Prostate gland (tissue), 2 donors: ENCODE measurements around the gene TRIO. TPM values are rescaled to one million over a fixed set of nuclear protein-coding genes. Genes with fewer than 3 reads are reported as not detected.
A peak's percentile ranks its signal among the peaks of the same experiment; 100 is the strongest.

Source experiments
- DNase-seq: peaks from one replicate; pipeline ENCODE4 v3.0.0-alpha.2; 2019; ENCODE audit warnings: low spot score
- H3K27ac ChIP-seq, 2 donors: fragments of 200-600 bp; sonication (generic); 2 replicates each; pipeline ENCODE4 v1.5.1; 2017 to 2019
- H3K27me3 ChIP-seq: fragments of 200-600 bp; sonication (generic); replicated peaks from 2 replicates; pipeline ENCODE4 v1.5.1; 2019; ENCODE audit not compliant: insufficient read depth
- H3K36me3 ChIP-seq, 2 donors: fragments of 200-600 bp; sonication (generic); 1 replicate in 1 of 2; 2 replicates in 1 of 2; pipeline versions ENCODE4 v1.5.1 to v1.8.1; 2017 to 2019
- H3K4me1 ChIP-seq: fragments of 200-600 bp; sonication (generic); replicated peaks from 2 replicates; pipeline ENCODE4 v1.5.1; 2019
- H3K4me3 ChIP-seq, 2 donors: fragments of 200-600 bp; sonication (generic); 2 replicates each; pipeline ENCODE4 v1.5.1; 2017 to 2019
- H3K9me3 ChIP-seq: fragments of 200-600 bp; sonication (generic); 2 replicates; pipeline ENCODE4 v1.5.1; 2017
- POLR2A ChIP-seq: fragments of 450-650 bp; IDR thresholded peaks from one replicate; pipeline ENCODE4 v1.6.1; 2016; ENCODE audit warnings: antibody characterized with exemption, mild to moderate bottlenecking
- POLR2AphosphoS5 ChIP-seq: sonication (generic); formaldehyde crosslinking; IDR thresholded peaks from one replicate; pipeline ENCODE4 v1.6.1; 2017; ENCODE audit warnings: antibody characterized with exemption
- WGBS: methylation state at CpG from one replicate; pipeline ENCODE4 v1.1.5; 2018; 5-methylcytosine and 5-hydroxymethylcytosine counted together
- intact Hi-C: fragments of 100-400 bp; cut with DNase I; formaldehyde crosslinking; loops from one replicate; pipeline ENCODE4 v1.14.2; 2022
- total RNA-seq, 2 donors: library from RNA; depleted of rRNA; stranded (reverse); fragments of >200 nt; gene quantifications; one replicate each; pipeline ENCODE4 v1.1.0, GENCODE V29; 2016
- TF ChIP-seq, protein P1 (sequence below), 4 experiments: fragments of 200-600 bp in 2 of 4; fragments of 450-650 bp in 2 of 4; sonication (generic) in 2 of 4; IDR thresholded peaks; 1 replicate in 3 of 4; 2 replicates in 1 of 4; pipeline ENCODE4 v1.5.1; 2016 to 2019; ENCODE audit warnings: antibody characterized with exemption in 4 of 4, mild to moderate bottlenecking in 2 of 4, moderate library complexity in 2 of 4

The TRIO gene
- total RNA-seq, 2 donors from 2014 or later = 90.3 to 197 TPM

DNA sequence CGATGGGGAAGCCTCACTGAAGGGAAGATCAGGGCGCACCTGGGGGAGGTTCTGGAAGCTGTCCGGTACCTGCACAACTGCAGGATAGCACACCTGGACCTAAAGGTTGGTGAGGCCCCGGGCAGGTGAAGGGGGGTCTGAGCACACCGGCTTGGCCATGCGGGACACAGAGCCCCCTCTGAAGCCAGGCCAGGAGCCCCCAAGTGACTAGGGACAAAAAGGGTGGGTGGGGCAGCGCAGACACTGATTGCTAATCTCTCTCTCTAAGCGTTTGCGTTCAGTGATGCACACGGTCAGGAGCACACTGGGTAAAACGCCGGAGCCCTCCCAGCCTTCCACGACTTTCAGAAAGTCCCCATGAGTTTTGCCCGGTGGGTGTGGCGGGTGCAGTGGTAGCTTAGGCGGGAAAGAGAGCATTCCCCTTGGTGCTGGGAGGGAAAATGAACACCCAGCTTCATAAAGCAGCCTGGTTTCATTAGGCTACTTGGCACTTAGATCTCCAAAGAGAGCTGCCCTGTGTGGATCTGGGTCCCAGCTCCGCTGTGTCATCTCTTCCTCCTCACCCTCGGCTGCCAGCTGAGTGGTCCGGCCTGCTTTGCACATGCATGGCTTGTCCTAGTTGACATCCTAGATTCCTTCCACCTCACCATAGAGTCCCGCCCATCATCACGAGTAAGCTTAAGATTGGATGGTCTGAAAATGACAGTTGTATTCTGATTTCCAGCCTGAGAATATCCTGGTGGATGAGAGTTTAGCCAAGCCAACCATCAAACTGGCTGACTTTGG, 364.2 kb downstream of the TRIO start:
- no peak for DNase-seq
- Histone ChIP-seq H3K4me3 (no peak overlapping the region), H3K9me3 (no peaks in the 10 kb centered on the region), H3K27me3 (no peaks in the 10 kb centered on the region), H3K27ac (no peak overlapping the region), H3K4me1 (no peaks in the 10 kb centered on the region), H3K36me3 (no peaks in the 10 kb centered on the region)
- TF ChIP-seq POLR2A (no peak), POLR2AphosphoS5 (no peak)
- TF ChIP-seq, protein P1, sequence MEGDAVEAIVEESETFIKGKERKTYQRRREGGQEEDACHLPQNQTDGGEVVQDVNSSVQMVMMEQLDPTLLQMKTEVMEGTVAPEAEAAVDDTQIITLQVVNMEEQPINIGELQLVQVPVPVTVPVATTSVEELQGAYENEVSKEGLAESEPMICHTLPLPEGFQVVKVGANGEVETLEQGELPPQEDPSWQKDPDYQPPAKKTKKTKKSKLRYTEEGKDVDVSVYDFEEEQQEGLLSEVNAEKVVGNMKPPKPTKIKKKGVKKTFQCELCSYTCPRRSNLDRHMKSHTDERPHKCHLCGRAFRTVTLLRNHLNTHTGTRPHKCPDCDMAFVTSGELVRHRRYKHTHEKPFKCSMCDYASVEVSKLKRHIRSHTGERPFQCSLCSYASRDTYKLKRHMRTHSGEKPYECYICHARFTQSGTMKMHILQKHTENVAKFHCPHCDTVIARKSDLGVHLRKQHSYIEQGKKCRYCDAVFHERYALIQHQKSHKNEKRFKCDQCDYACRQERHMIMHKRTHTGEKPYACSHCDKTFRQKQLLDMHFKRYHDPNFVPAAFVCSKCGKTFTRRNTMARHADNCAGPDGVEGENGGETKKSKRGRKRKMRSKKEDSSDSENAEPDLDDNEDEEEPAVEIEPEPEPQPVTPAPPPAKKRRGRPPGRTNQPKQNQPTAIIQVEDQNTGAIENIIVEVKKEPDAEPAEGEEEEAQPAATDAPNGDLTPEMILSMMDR (IDR thresholded peaks at IDR 0.05) = no peak
- 91% methylated on average over 20 of the region's 21 CpGs for WGBS
- intact Hi-C loops = no loop called here

DNA sequence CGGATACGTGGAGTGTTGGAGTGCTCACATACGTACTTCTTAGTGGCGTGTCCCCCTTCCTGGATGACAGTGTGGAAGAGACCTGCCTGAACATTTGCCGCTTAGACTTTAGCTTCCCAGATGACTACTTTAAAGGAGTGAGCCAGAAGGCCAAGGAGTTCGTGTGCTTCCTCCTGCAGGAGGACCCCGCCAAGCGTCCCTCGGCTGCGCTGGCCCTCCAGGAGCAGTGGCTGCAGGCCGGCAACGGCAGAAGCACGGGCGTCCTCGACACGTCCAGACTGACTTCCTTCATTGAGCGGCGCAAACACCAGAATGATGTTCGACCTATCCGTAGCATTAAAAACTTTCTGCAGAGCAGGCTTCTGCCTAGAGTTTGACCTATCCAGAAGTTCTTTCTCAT, 364.9 kb downstream of the TRIO start:
- intact Hi-C loops = no loop called here
- 93% methylated on average over 20 of the region's 20 CpGs for WGBS
- no peak overlapping the region for H3K27ac ChIP-seq
- no peaks in the 10 kb centered on the region for H3K4me1 ChIP-seq
- H3K9me3 ChIP-seq = no peaks in the 10 kb centered on the region
- TF ChIP-seq, protein P1 (IDR thresholded peaks at IDR 0.05) = no peak
- TF ChIP-seq POLR2A (no peak), POLR2AphosphoS5 (no peak)
- H3K27me3 ChIP-seq = no peaks in the 10 kb centered on the region
- no peak overlapping the region for H3K4me3 ChIP-seq
- H3K36me3 ChIP-seq = no peaks in the 10 kb centered on the region
- no peak for DNase-seq

DNA sequence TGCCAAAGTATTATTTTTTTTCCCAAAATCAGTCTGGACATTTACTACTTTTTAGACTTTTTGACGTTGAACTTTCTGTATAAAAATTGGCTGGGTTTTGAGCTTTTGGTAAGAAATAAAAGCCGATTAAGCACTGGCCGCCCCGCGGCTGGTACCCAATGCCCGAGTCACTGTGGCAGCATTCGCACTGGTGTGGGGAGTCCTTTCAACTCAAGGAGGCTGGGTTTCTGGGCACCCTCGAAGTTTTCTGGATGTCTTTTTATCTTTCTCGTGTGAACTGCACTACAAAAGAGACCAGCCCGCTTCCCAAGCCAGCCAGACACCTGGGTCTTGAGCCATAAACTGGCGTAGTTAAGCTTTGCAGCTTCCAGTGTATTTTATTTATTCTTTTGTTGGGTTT, 366.4 kb downstream of the TRIO start:
- no peak for DNase-seq
- no peaks in the 10 kb centered on the region for H3K9me3 ChIP-seq
- H3K36me3 ChIP-seq = no peaks in the 10 kb centered on the region
- no peak overlapping the region for H3K4me3 ChIP-seq
- 59% methylated on average over 11 of the region's 11 CpGs for WGBS
- intact Hi-C loops = no loop called here
- TF ChIP-seq, protein P1 (IDR thresholded peaks at IDR 0.05) = no peak
- TF ChIP-seq POLR2A = no peak
- TF ChIP-seq POLR2AphosphoS5 = no peak
- no peaks in the 10 kb centered on the region for H3K4me1 ChIP-seq
- no peaks in the 10 kb centered on the region for H3K27me3 ChIP-seq
- H3K27ac ChIP-seq = no peak overlapping the region

DNA sequence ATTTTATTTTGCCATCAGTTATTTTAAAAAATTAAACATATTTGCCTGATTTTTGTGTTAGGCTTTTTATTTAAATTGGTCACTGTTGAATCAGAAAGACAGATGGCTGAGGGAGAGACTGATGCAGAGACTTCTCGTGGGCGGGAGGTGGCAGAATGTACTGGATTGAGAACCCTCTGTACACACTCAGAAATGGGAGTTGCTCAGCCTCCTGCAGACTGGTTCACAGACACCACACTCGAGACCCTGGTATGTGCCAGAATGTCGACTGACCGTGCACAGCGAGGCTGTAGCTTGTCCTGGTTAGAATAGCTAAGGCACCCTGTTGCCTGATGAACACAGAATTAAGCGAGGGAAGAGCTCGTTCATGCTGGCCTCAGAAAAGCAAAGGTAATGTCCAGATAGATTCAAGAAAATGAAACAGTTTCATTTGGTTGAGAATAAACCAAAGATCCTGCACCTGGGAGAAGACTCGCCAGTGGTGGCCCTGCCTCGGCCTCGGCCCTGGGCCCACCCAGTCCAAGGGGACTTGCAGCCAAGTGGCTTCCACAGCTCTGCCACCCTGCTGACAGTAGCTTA, 367.1 kb downstream of the TRIO start:
- H3K9me3 ChIP-seq = no peaks in the 10 kb centered on the region
- H3K27ac ChIP-seq = peak overlapping the region; percentile 23 to 42
- intact Hi-C loops = loop anchor here (10.0 kb wide), 1 partner anchor 135 kb away; no protein-coding TSS in a partner anchor
- H3K36me3 ChIP-seq = no peaks in the 10 kb centered on the region
- TF ChIP-seq POLR2AphosphoS5 (peak; percentile 23), POLR2A (no peak)
- TF ChIP-seq, protein P1 (IDR thresholded peaks at IDR 0.05) = peak in 2 of 4 experiments; percentile 9 to 56
- H3K4me1 ChIP-seq = no peaks in the 10 kb centered on the region
- no peak overlapping the region for H3K4me3 ChIP-seq
- no peaks in the 10 kb centered on the region for H3K27me3 ChIP-seq
- DNase-seq = peak; percentile 45
- 63% methylated on average over 11 of the region's 11 CpGs for WGBS
